ENCODE data around the gene PDE3A.

DNA sequence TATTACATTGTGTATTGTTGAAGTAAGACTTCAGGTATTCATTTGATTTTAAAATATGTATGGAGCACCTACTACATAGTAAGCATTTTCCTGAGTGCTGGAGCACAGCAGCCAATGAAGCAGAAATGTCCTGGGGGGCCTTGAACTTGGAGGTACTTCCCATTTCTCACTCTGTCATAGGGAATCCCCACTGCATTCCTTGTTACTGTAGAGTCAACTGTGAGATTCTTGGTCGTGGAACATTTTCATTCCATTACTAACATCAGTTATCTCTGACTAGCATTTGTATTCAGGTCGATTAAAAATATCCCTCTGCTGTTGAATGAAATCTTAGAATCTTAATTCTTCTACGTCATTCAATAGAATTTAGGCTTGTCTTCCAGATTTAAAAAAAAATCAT, 66.7 kb downstream of the PDE3A start:
- TF ChIP-seq, protein P1, sequence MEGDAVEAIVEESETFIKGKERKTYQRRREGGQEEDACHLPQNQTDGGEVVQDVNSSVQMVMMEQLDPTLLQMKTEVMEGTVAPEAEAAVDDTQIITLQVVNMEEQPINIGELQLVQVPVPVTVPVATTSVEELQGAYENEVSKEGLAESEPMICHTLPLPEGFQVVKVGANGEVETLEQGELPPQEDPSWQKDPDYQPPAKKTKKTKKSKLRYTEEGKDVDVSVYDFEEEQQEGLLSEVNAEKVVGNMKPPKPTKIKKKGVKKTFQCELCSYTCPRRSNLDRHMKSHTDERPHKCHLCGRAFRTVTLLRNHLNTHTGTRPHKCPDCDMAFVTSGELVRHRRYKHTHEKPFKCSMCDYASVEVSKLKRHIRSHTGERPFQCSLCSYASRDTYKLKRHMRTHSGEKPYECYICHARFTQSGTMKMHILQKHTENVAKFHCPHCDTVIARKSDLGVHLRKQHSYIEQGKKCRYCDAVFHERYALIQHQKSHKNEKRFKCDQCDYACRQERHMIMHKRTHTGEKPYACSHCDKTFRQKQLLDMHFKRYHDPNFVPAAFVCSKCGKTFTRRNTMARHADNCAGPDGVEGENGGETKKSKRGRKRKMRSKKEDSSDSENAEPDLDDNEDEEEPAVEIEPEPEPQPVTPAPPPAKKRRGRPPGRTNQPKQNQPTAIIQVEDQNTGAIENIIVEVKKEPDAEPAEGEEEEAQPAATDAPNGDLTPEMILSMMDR (IDR thresholded peaks at IDR 0.05), result no peak
- no peak for TF ChIP-seq POLR2AphosphoS5 (IDR thresholded peaks at IDR 0.05)
- TF ChIP-seq EP300 (IDR thresholded peaks at IDR 0.05; ENCODE audit: low read depth), result no peak

Data from transverse colon (tissue), 4 donors.